GM18511 (cell line): Measurements from ENCODE around the gene SMYD3.

Source experiments
- ATAC-seq: cut with Tn5 transposase; IDR thresholded peaks from one replicate; pipeline ENCODE4 v1.9.1; 2021; ENCODE audit warnings: mild to moderate bottlenecking, moderate library complexity; ENCODE audit not compliant: unreplicated experiment

SMYD3 gene

DNA sequence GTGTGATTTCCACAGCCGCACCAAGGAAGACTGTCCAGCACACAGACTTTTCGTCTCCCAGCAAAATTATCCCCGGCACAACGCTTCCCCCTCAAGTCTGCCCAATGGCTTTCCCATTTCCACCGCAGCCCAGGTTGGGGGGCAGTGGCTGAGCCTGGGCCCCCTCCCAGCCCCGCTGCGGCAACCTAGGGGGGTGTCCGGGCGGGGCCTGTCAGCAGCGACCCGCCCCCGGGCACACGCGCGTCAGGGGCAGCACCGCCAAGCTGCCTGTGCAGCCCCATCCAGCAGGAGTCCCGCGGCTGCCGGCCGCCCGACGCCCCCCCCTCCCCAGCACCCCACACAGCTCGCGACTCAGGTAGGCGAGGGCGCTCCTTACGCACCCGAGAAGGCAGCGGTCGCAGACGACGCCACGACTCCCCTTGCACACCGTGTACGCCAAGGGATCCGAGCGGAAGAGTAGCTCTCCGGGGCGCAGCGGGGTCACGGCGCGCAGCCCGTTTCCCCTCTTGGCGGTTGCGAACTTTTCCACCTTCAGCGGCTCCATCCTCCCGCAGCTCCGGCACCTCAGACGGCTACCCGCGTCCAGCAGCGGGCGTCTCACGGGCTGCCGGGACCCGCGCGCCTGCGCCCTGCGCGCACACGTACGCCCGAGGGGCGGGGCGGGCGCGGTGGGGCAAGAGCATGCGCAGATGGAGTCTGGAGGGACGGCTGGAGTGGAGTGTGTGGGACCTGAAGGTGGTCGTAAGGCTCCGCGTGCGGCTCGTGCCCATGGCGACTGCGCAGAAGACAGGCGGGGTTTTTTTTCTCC is at the start of gene SMYD3:
TSS of gene SMYD3 (minus strand) at position 606 of the 808 bp plus-strand sequence.
- peak; percentile 91 for ATAC-seq

- no peak for ATAC-seq
Observed at GRCh38 chr1:246554201-246554600, 47.1 kb upstream of the SMYD3 start.

- ATAC-seq = no peak
Observed at GRCh38 chr1:246552110-246552509, 45.0 kb upstream of the SMYD3 start.

- ATAC-seq = no peak
Observed at GRCh38 chr1:246550402-246550801, 43.3 kb upstream of the SMYD3 start.

GRCh38 chr1:246549665-246550064 is 42.6 kb upstream of the SMYD3 start:
- ATAC-seq = no peak

GRCh38 chr1:246544001-246544400 is 36.9 kb upstream of the SMYD3 start:
- ATAC-seq = no peak

DNA sequence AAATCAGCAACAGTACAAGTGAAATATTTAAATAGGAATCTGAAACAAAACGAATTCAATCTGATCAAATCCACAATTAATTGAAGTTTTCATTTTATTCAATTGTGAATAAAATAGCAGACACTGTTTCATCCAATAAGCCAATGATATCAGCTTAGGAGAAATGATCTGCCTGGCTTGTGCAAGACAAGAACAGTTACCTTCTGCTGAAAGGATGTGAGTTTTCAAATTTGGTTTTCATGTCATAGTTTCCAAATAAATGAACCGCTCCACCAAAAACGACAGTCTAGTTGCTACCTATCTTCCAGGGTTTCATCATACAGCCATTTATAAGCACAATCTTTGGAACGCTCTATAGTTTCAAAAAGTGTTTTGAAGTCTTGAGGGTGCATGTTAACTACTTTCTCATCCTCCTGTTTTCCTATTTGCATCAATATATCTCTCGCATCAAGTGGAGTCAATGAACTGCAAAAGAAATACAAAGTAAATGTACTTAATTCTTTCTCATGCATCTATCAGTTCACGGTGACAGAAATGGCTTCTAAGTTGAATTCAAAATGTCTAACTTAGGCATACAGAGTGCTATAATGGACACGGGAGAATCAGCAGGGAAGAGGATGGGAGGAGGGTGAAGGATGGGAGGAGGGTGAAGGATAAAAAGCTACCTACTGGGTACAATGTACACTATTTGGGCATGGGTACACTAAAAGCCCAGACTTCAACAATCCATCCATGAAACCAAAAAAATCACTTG is 33.8 kb upstream of the SMYD3 start:
- ATAC-seq = no peak

- ATAC-seq = no peak
Observed at GRCh38 chr1:246537887-246538286, 30.8 kb upstream of the SMYD3 start.

DNA sequence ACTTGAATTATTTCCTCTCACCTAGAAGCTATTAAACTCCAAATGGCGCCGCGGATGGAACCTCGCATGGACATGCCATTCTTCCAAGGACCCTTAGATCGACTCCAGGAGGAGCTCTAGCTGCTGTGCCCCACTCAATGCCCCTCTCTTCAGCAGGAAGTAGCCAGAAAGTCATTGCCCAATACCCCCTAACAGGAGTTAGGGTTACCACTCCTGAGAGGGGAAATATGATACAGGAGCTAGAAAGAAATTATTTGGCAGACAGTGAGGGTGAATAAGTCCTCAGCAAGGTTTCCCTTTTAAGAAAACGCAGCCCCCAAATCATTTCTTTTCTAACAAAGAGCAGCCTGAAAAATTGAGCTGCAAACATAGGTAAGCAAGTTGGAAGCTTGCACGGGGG is 30.4 kb upstream of the SMYD3 start:
- ATAC-seq = no peak

- no peak for ATAC-seq
Observed at GRCh38 chr1:246534114-246534513, 27.0 kb upstream of the SMYD3 start.

DNA sequence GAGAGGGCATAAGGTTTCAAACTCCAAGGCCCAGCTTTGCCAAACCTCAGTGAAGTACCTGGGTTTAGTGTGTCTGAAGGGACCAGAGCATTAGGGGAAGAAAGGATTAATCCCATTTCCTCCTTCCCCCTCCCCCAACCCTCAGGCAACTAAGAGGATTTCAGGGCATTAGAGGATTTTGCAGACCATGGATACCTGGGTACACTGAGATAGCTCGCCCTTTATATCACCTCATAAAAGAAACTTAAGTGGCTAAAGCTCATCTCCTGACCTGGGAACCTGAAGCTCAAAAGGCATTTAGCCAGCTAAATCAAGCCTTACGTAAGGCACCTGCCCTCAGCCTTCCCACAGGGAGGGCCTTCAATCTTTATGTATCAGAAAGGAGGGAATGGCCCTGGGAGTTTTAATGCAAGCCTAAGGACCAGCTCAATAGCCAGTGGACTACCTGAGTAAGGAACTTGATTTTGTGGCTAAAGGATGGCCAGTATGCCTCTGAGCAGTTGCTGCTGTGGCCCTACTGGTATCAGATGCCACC is 26.4 kb upstream of the SMYD3 start:
- no peak for ATAC-seq

DNA sequence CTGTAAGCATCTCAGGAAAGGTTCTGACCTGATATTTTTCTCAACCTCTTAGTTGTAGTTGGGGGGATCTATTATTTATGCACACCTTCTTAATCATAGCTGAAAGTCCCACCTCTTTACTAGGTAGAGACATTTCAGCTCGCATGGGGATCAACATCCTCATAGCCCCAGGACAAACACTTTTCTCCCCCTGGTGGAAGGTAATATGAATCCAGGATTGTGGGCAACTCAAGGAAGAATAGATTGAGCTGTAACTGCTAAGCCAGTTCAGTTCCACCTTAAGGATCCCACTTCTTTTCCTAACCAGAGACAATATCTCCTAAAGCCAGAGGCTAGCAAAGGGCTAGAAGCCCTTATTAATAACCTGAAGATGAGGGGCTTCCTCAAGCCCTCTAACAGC is 25.4 kb upstream of the SMYD3 start:
- no peak for ATAC-seq

- ATAC-seq = no peak
Observed at GRCh38 chr1:246530482-246530881, 23.4 kb upstream of the SMYD3 start.

DNA sequence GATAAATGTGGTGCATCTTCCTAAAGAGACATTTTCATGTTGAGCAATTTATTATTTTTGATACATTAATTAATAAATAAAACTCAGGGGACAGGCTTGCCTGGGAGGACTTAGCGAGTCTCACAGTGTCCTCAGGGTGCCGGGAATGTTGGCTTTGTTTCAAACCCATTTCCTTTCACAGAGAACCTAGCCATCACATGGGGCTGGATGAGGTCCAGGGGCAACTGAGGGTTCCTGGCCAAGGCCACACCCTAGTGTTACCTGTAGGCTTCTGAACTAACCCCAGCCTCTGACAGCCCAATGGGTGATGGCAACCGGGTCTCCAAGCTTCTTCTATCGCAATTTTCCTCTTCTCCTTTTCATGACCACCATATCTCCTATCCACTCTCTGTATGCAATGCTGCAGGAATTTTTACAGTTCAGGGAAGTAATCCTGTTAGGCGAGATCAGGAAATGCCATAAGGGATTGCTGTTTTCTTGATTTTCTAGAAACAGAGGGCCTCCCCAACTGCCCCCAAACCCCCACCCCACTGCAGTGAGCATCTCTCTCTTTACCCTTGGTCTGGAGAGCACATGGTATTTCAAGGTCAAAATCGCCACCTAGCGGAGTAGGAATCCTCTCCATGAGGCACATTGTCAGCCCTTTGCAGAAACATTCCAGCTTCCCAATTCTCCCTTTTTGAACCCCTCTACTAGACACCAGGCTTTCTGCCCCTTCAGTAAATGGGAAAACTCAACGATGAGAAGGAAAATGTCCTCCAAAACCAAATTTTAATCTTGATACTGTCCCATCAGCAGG is 22.1 kb upstream of the SMYD3 start:
- ATAC-seq = no peak

DNA sequence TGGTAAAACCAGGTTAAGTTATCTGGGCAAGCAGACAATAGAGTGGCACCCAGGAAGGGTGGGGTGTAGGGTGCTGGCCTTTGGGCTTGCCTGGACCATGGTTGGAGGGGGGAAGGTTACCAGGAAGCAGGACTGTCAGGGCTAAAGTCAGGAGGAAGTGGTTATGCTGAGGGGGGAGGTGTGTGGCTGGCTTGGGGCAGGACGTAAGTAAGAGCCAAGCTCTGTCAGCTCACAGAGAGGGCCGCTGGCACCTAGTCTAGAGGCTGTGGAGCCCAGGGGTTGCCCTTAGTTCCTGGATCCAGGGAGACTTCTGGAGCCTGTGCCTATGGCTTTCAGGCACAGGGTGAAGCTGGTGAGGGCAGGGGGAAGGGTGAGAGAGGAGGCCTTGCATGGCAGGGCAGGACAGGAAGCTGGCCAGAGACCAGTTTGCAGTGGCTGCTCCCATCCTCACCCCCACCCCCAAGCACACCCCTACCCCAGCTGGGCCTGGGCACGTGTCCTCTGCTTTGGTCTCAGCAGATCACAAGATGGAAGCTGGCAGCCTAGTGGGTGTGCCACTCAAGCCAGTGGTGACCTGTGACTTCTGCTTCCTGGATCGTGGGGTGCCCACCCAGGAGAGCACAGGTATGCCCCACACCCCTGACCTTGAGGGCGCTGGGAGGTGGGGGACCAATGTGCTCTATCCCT is 20.5 kb upstream of the SMYD3 start:
- peak; percentile 87 for ATAC-seq

GRCh38 chr1:246526915-246527314 is 19.8 kb upstream of the SMYD3 start:
- ATAC-seq = no peak

GRCh38 chr1:246526380-246526779 is 19.3 kb upstream of the SMYD3 start:
- no peak for ATAC-seq

DNA sequence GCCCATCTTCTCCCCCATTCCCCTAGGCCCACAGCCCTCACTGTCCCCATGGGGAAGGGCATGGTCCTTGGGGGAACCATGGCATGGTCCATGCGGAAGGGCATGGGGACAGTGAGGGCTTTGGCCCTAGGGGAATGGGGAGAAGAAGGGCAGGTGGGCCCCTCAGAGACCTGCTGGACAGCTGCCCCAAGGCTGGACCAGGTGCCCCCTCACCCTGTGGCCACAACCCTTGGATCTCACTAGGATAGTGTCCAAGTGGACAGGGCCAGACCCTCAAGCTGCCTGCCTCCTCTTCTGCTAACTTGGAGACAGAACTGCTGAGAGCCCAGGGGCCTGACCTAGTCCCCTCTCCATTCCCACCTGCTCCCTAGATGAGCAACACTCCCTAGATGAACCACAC is 12.4 kb upstream of the SMYD3 start:
- no peak for ATAC-seq

DNA sequence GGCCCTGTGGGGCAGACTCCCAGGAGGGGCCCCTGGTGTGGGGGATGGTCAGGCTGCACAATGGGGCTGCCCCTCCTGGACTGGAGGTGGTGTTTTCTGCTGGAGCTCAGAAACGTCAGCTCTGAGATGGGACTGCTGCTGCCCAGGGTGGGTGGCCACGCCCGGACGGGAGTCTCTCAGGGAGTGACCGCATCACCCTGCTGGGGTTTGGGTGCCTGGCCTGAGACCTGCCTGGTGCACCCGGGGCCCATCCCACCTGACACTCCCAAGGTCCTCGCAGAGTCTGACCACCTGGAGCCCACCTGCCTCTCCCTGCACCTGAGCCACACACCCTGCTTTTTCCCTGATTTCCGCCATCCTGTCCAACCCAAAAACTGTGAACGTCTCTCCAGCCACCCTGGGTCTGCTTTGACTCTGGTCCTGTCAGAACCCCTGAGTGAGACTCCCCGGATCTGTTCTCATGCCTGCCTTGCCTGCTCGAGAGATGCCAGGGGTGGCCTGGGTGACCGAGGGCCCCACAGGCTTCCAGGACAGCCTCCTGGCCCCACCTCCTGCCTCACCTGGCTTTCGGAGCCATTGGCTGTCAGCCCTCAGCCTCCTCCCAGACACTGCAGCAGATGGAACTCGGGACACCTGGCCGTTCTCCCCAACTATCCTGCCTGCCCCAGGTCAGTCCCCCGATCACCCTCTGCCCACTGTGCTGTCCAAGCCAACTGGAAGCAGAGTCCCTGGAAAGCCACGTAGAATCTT is 11.6 kb upstream of the SMYD3 start:
- no peak for ATAC-seq

- ATAC-seq = no peak
Observed at GRCh38 chr1:246517391-246517790, 10.3 kb upstream of the SMYD3 start.
